Natural killer cell treated with Interleukin-12 subunit alpha and Interleukin-12 subunit beta and Interleukin-15 and Interleukin-18, amount 100 ng/mL, for 72 hours (primary cell): ENCODE results near the gene TTF1. TPM values are rescaled to one million over a fixed set of nuclear protein-coding genes. Genes with fewer than 3 reads are reported as not detected.

Experiments
- ATAC-seq, 2 donors: fragments of 150-1000 bp; cut with Tn5 transposase in 1 of 2; sonication (Bioruptor Pico), chemical (Tn5 transposase) in 1 of 2; 2 replicates each; pipeline ENCODE4 v1.10.0; 2021
- DNase-seq: peaks from one replicate; pipeline ENCODE4 v3.0.0; 2022; ENCODE audit warnings: low spot score
- H3K27ac Mint-ChIP-seq, 2 donors: 1 replicate in 1 of 2; 2 replicates in 1 of 2; pipeline ENCODE4 v1.8.0; 2022; ENCODE audit warnings: mixed read lengths in 2 of 2, mild to moderate bottlenecking in 1 of 2, moderate library complexity in 1 of 2
- H3K27me3 Mint-ChIP-seq, 2 donors: 1 replicate in 1 of 2; 2 replicates in 1 of 2; pipeline ENCODE4 v1.8.0; 2022; ENCODE audit warnings: mixed read lengths in 2 of 2
- H3K36me3 Mint-ChIP-seq: one replicate; pipeline ENCODE4 v1.8.0; 2022; ENCODE audit warnings: mixed read lengths
- H3K4me1 Mint-ChIP-seq, 2 donors: 1 replicate in 1 of 2; 2 replicates in 1 of 2; pipeline ENCODE4 v1.8.0; 2022; ENCODE audit warnings: low read depth in 2 of 2, mixed read lengths in 2 of 2, mild to moderate bottlenecking in 1 of 2
- H3K4me3 Mint-ChIP-seq: one replicate; pipeline ENCODE4 v1.8.0; 2022; ENCODE audit warnings: mixed read lengths
- H3K9me3 Mint-ChIP-seq: 2 replicates; pipeline ENCODE4 v1.8.0; 2022; ENCODE audit warnings: mixed read lengths
- total RNA-seq, 2 donors: library from RNA; stranded (reverse); gene quantifications; one replicate each; pipeline ENCODE4 v1.2.3, GENCODE V29; 2022

The TTF1 gene
- total RNA-seq, 2 donors from 2014 or later = 17.1 to 29.2 TPM

DNA sequence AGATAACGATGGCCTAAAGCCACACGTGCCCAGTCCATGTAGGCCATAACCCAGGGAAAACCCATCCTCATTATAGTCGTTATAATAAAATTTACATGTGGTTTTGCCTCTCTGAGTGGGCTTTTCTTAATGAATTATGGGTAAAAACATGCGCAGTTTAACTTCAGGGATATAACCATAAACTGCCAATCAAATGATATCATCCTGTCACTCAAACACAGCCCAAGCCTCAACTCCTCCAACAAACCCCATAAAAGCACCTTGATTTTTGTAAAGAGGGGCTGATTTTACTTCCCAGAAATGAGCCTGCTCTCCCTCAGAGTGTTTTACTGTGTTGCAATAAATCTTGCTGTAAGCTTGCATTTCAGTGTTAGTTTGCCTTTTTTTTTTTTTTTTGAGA is 36.0 kb downstream of the TTF1 start:
- no peak overlapping the region for H3K4me3 Mint-ChIP-seq
- ATAC-seq (no peak), DNase-seq (no peak)
- no peaks in the 10 kb centered on the region for H3K27me3 Mint-ChIP-seq
- H3K9me3 Mint-ChIP-seq = no peaks in the 10 kb centered on the region
- peaks cover 10 to 16% of the 10 kb centered on the region in 2 donors for H3K4me1 Mint-ChIP-seq
- no peak overlapping the region for H3K27ac Mint-ChIP-seq
- H3K36me3 Mint-ChIP-seq = no peaks in the 10 kb centered on the region

DNA sequence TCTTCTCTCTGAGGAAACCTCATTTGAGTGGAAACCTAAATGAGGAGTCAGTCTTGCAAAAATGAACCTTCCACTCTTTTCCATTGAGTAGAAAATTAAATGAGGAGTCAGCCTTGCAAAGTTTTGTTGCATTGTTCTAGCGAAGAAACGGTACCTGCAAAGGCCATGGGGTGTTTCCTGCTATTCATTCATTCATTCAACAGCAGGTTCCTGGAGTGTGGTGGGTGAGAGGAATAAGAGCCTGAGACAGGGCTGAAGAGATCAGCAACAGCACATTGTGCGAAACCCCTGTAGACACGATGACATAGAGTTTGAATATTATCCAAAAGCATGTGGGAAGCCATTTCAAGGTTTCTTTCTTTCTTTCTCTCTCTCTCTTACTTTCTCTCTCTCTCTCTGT is 37.2 kb downstream of the TTF1 start:
- Mint-ChIP-seq H3K36me3 (no peaks in the 10 kb centered on the region), H3K4me1 (peaks cover 10 to 16% of the 10 kb centered on the region in 2 donors), H3K9me3 (no peaks in the 10 kb centered on the region), H3K27me3 (no peaks in the 10 kb centered on the region), H3K27ac (no peak overlapping the region), H3K4me3 (no peak overlapping the region)
- DNase-seq = no peak
- ATAC-seq = no peak

DNA sequence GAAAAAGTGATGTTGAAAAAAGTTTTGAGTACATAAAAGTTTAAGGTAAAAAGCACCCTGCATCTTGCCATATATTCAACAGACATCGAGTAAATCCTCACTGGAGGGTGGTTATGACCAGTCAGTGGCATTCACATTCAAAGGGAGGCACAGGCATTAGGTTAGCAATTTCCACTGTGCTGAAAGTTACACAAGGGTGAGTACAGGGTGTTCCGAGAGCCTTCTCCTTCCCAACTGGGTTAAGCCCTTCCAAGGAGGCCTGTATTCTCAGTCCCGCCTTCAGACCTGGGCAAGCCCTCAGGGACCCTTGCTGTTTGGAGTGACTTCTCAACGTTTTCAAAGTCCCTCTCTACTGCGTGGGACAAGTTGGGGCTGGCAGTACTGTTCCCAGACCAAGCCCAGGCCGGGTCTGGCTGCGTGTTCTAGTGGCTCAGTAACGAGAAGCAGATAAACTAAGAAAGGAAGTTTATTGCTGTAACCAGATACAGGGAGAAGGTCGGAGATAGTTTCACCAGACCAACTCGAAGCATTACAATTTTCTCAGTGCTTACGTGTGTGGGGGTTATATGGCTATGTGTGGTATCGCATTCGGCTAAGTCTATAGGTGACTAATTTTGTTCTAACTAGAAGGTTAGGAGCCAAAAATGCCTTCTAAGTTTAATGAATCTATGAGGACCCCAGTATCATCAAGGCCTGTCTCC is 38.9 kb downstream of the TTF1 start:
- H3K4me1 Mint-ChIP-seq = peaks cover 5 to 11% of the 10 kb centered on the region in 2 donors
- H3K4me3 Mint-ChIP-seq = no peak overlapping the region
- no peaks in the 10 kb centered on the region for H3K27me3 Mint-ChIP-seq
- ATAC-seq = no peak
- H3K36me3 Mint-ChIP-seq = no peaks in the 10 kb centered on the region
- H3K27ac Mint-ChIP-seq = no peak overlapping the region
- H3K9me3 Mint-ChIP-seq = no peaks in the 10 kb centered on the region
- no peak for DNase-seq

DNA sequence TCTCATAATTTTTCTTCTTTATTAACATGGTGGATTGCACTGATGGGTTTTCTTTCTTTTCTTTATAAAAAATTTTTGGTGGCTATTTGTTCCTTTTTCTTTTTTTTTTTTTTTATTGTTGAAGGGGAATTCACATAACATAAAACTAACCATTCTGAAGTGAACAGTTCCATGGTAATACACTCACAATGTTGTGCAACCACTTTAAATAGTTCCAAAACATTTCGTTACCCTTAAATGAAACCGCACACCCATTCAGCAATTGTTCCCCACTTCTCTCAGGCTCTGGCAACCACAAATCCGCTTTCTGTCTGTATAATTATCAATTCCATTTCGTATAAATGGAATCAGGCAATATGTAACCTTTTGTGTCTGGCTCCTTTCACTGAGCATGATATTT is 40.2 kb downstream of the TTF1 start:
- H3K27me3 Mint-ChIP-seq = no peaks in the 10 kb centered on the region
- H3K27ac Mint-ChIP-seq = no peak overlapping the region
- H3K4me1 Mint-ChIP-seq = peaks cover 0 to 5% of the 10 kb centered on the region in 2 donors
- DNase-seq = no peak
- no peaks in the 10 kb centered on the region for H3K36me3 Mint-ChIP-seq
- no peak for ATAC-seq
- no peaks in the 10 kb centered on the region for H3K9me3 Mint-ChIP-seq
- no peak overlapping the region for H3K4me3 Mint-ChIP-seq

DNA sequence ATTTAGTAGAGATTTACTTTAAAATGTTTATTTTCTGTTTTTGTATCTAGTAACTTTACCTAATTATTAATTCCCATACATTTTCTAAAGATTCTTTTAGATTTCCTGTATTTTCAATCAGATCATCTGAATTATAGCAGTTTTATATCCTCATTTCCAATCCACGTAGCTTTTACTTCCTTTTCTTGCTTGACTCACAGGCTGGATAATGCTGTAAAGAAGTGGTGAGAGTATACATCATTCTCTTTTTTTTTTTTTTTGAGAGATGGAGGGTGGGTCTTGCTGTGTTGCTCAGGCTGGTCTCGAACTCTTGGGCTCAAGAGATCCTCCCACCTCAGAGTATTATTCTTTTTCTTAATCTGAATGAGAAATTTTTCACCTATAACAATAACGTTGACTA is 40.7 kb downstream of the TTF1 start:
- ATAC-seq (no peak), DNase-seq (no peak)
- H3K4me3 Mint-ChIP-seq = no peak overlapping the region
- no peaks in the 10 kb centered on the region for H3K27me3 Mint-ChIP-seq
- no peaks in the 10 kb centered on the region for H3K36me3 Mint-ChIP-seq
- H3K9me3 Mint-ChIP-seq = no peaks in the 10 kb centered on the region
- H3K4me1 Mint-ChIP-seq = peaks cover 0 to 5% of the 10 kb centered on the region in 2 donors
- no peak overlapping the region for H3K27ac Mint-ChIP-seq

DNA sequence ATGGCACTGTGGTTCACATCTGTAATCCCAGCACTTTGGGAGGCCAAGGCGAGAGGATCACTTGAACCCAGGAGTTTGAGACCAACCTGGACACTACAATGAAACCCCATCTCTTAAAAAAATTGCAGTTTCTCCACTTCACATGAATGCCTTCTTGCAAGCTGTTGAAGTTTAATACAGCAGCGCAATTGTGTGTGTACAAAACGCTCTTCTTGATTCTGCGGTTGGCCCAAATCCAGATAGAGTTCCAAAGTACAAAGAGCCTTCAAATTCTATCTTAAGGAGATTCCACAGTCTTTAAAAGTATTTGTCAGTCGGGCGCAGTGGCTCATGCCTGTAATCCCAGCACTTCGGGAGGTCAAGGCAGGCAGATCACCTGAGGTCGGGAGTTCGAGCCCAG is 42.6 kb downstream of the TTF1 start:
- Mint-ChIP-seq H3K4me3 (no peak overlapping the region), H3K27ac (no peak overlapping the region), H3K36me3 (no peaks in the 10 kb centered on the region), H3K27me3 (no peaks in the 10 kb centered on the region), H3K9me3 (no peaks in the 10 kb centered on the region), H3K4me1 (peaks cover 0 to 3% of the 10 kb centered on the region in 2 donors)
- ATAC-seq = no peak
- no peak for DNase-seq

DNA sequence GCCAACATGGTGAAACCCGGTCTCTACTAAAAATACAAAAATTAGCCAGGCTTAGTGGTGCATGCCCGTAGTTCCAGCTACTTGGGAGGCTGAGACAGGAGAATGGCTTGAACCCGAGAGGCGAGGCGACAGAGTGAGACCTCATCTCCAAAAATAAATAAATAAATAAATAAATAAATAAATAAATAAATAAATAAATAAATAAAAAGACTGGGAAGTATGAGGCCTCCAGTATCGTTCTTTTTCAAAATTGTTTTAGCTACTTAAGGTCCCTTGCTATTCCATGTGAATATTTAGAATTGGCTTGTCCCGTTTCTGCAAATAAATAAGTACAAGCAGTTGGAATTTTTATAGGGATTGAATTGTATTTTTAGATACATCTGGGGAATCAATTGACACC is 48.9 kb downstream of the TTF1 start:
- no peak for ATAC-seq
- no peaks in the 10 kb centered on the region for H3K9me3 Mint-ChIP-seq

DNA sequence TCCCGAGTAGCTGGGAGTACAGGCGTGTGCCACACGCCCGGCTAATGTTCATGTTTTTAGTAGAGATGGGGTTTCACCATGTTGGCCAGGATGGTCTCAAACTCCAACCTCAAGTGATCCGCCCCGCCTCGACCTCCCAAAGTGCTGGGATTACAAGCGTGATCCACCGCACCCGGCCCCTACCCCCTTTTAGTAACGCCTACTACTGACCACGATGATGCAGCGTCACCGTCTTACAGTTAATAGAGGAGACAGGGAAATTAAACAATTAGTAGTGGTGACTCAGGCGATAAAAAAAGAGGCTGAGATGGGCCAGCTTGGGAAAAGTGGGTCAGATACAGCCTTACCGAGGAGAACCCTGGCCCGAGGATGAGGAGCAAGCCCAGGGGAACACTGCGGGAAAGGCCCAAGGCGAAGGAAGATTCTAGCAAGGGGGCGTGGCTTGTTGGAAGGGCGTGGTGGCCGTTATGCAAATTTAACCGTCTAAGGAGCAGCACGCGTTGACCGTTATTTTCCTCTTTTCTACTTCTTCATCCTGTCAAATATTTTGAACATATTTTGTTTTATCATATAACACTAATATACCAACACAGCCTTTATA is 50.2 kb downstream of the TTF1 start:
- DNase-seq = no peak
- Mint-ChIP-seq H3K9me3 (no peaks in the 10 kb centered on the region), H3K27me3 (no peaks in the 10 kb centered on the region), H3K27ac (peak overlapping the region; percentile 22 to 64), H3K36me3 (peaks cover 18% of the 10 kb centered on the region), H3K4me1 (peaks cover 27 to 30% of the 10 kb centered on the region in 2 donors), H3K4me3 (no peak overlapping the region)
- no peak for ATAC-seq

More for the DNA sequence above, 48.9 kb downstream of the TTF1 start:
- DNase-seq = no peak
- Mint-ChIP-seq H3K4me1 (peaks cover 13 to 18% of the 10 kb centered on the region in 2 donors), H3K27me3 (no peaks in the 10 kb centered on the region), H3K4me3 (no peak overlapping the region), H3K36me3 (peaks cover 10% of the 10 kb centered on the region), H3K27ac (no peak overlapping the region)

DNA sequence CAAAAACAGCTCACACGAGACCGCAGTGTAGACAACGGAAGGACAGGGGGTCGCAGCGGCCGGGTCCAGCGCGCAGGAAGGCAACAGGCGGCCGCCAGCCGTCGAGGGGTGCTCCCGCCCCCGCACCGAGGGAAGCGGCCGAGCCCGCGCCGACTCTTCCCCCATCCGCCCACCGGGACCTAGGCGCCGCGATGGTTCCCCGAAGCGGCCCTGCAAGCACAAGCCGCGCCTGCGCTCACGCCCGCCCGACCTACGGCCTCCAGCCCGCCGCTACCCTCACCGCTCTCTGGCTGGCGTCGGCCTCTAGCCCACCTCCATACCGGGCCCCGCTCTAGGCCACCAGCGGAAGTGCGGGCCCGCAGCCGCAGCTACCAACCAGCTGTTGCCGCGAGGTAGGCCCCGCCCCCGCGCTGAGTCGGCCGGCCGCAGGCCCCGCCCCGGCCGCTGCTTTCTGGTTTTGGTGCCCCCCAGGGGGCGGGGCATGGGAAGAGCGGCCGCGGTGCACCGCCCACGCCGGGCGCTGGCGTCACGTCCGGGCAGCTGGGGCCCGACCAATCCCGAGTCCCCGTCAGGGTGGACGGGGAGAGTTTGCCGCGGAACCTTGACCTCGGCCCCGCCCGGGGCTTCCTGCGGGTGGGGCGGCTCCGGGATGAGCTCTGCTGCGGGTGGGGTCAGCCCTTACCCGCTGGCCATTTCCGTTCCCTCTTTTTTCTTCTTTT is 51.8 kb downstream of the TTF1 start, which contains the start of gene SETX:
SETX (minus strand) TSS at position 350 of the 719 bp plus-strand sequence. CDS start 5,558 bp downstream, outside the sequence.
- Mint-ChIP-seq H3K36me3 (peaks cover 18% of the 10 kb centered on the region), H3K4me1 (peaks cover 32 to 43% of the 10 kb centered on the region in 2 donors), H3K27ac (peak within 1 kb of the TSS; percentile 81 to 91), H3K27me3 (no peaks in the 10 kb centered on the region), H3K4me3 (peak within 1 kb of the TSS; percentile 81), H3K9me3 (no peaks in the 10 kb centered on the region)
- peak; percentile 99 for DNase-seq
- ATAC-seq = peak; percentile 95

DNA sequence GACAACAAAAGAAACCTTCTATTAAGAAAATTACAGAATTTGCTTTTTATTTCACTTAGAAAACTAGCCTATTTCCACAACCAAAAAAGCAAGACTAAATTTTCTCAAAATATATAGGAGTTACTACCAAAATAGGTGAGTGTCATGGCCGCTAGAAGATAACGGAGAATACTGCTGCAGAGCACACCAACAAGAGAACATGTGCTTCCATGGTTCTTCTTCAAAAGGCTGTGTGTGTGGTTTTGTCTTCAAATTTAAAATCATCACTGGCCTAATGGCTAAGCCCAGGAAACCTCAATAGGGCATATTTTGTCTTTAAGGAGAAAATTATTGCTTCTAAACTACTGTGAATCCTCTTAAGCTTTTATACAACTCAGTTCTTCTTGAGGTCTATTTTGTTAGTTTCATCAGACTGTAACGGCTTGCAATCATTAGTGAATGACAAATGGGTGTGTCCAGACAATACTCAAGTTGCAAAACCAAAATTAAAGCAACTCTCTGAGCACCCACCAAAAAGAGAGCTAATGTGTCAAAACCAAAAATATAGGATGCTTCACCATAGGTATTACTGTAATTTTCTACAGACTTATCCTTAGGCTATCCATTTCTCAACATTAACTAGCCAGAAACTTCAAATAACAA is 55.1 kb downstream of the TTF1 start:
- no peaks in the 10 kb centered on the region for H3K27me3 Mint-ChIP-seq
- ATAC-seq = no peak
- H3K36me3 Mint-ChIP-seq = peaks cover 24% of the 10 kb centered on the region
- DNase-seq = no peak
- H3K4me3 Mint-ChIP-seq = peak overlapping the region; percentile 81
- H3K27ac Mint-ChIP-seq = peak overlapping the region; percentile 81 to 91
- H3K9me3 Mint-ChIP-seq = no peaks in the 10 kb centered on the region
- peaks cover 41 to 52% of the 10 kb centered on the region in 2 donors for H3K4me1 Mint-ChIP-seq

DNA sequence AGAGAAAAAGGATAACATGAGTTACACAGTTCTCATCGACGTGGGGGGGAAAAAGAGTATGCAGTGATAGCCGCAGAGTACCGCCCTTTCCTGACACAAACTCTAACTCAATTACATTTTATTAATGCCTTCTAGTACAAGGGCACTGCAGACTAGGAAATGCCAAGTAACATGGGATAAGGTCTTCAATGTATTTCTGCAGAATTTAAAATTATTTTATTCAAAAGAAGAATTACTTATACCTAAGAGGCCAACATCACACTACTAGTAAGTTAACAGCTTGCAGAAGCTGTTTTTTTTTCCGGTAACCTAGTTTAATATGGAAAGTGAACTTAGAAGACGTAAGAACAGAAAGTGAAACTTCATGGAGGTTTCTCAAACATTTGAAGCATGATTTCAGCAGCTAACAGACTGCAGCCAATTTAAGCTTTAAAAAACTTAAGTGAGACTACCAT is 55.8 kb downstream of the TTF1 start:
- Mint-ChIP-seq H3K9me3 (no peaks in the 10 kb centered on the region), H3K4me3 (peak overlapping the region; percentile 81), H3K36me3 (peaks cover 24% of the 10 kb centered on the region), H3K27ac (peak overlapping the region; percentile 81 to 91), H3K27me3 (no peaks in the 10 kb centered on the region), H3K4me1 (peaks cover 41 to 52% of the 10 kb centered on the region in 2 donors)
- ATAC-seq (no peak), DNase-seq (peak; percentile 69)

DNA sequence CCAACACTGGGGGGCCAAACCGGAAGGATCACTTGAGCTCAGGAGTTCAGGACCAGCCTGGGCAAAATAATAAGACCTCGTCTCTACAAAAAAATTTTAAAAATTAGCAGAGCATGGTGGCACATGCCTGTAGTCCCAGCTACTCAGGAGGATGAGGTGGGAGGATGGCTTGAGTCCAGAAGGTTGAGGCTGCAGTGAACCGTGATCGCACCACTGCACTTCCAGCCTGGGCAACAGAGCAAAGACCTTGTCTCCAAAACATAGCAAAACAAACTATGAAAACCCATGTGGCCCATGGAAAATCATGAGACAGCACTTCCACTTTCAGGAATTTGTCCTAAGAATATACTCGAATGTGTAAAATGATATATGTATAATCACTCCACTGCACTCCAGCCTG is 58.0 kb downstream of the TTF1 start:
- Mint-ChIP-seq H3K36me3 (peaks cover 23% of the 10 kb centered on the region), H3K27ac (peak overlapping the region; percentile 81 to 91), H3K4me1 (peaks cover 38 to 48% of the 10 kb centered on the region in 2 donors), H3K27me3 (no peaks in the 10 kb centered on the region), H3K4me3 (peak overlapping the region; percentile 81), H3K9me3 (no peaks in the 10 kb centered on the region)
- ATAC-seq = no peak
- no peak for DNase-seq

DNA sequence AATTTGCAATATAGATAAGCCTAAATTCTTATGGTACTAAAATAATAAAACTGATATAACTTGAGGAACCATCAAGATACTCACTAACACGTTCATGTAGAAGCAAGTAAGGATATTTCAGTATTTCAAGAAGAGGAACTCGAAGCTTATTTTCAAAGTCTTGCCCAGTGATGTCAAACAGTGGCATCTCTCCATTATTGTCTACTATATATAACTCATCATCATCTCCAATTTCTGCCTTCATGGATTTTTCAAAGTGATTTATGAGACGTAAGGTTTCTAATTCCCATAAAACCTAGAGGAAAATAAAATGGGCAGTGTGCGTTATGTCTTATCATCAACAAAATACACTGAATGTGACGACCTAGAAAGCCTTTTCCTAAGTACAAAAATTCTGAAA is 60.5 kb downstream of the TTF1 start:
- H3K9me3 Mint-ChIP-seq = no peaks in the 10 kb centered on the region
- H3K27me3 Mint-ChIP-seq = no peaks in the 10 kb centered on the region
- peaks cover 18 to 31% of the 10 kb centered on the region in 2 donors for H3K4me1 Mint-ChIP-seq
- H3K4me3 Mint-ChIP-seq = no peak overlapping the region
- H3K36me3 Mint-ChIP-seq = peaks cover 16% of the 10 kb centered on the region
- DNase-seq (no peak), ATAC-seq (no peak)
- H3K27ac Mint-ChIP-seq = no peak overlapping the region
